HepG2 (cell line): ENCODE data around the gene CAMTA2. TPM values are rescaled to one million over a fixed set of nuclear protein-coding genes. Genes with fewer than 3 reads are reported as not detected.

Experiments used
- CSRNP1 ChIP-seq: sonication (generic); formaldehyde crosslinking; IDR thresholded peaks from 2 replicates; pipeline ENCODE4 v1.8.1; 2023; ENCODE audit warnings: mild to moderate bottlenecking, missing genetic modification reagents
- ESRRA ChIP-seq: sonication (generic); formaldehyde crosslinking; IDR thresholded peaks from 2 replicates; pipeline ENCODE4 v1.5.1; 2020; ENCODE audit warnings: mild to moderate bottlenecking, low read depth, missing genetic modification reagents
- MED1 ChIP-seq: sonication (generic); formaldehyde crosslinking; IDR thresholded peaks from 2 replicates; pipeline ENCODE4 v1.4.0; 2020; ENCODE audit warnings: missing genetic modification reagents
- NR1H2 ChIP-seq: sonication (generic); formaldehyde crosslinking; IDR thresholded peaks from 2 replicates; pipeline ENCODE4 v1.8.1; 2022; ENCODE audit warnings: low read depth, missing genetic modification reagents, borderline replicate concordance
- SRY ChIP-seq: sonication (generic); formaldehyde crosslinking; IDR thresholded peaks from 2 replicates; pipeline ENCODE4 v1.8.0; 2022; ENCODE audit warnings: mild to moderate bottlenecking, missing genetic modification reagents
- ZNF362 ChIP-seq: sonication (generic); formaldehyde crosslinking; IDR thresholded peaks from 2 replicates; pipeline ENCODE4 v1.4.0; 2020; ENCODE audit warnings: missing genetic modification reagents, mild to moderate bottlenecking, borderline replicate concordance
- ZNF501 ChIP-seq: sonication (generic); formaldehyde crosslinking; IDR thresholded peaks from 2 replicates; pipeline ENCODE4 v1.5.1; 2020; ENCODE audit warnings: mild to moderate bottlenecking, moderate library complexity, missing genetic modification reagents
- ZNF546 ChIP-seq: sonication (generic); formaldehyde crosslinking; conservative IDR thresholded peaks from 2 replicates; pipeline ENCODE4 v1.8.1; 2023; ENCODE audit warnings: mild to moderate bottlenecking, missing genetic modification reagents
- ZNF556 ChIP-seq: sonication (generic); formaldehyde crosslinking; IDR thresholded peaks from 2 replicates; pipeline ENCODE4 v1.4.0; 2020; ENCODE audit warnings: mild to moderate bottlenecking, missing genetic modification reagents, borderline replicate concordance
- ZNF660 ChIP-seq: sonication (generic); formaldehyde crosslinking; IDR thresholded peaks from 2 replicates; pipeline ENCODE4 v1.5.1; 2020; ENCODE audit warnings: mild to moderate bottlenecking, low read depth, missing genetic modification reagents, borderline replicate concordance
- ZSCAN25 ChIP-seq: sonication (generic); formaldehyde crosslinking; IDR thresholded peaks from 2 replicates; pipeline ENCODE4 v1.8.0; 2022; ENCODE audit warnings: mild to moderate bottlenecking, missing genetic modification reagents
- polyA plus RNA-seq, 8 experiments: library from polyadenylated mRNA; depleted of rRNA in 3 of 8; stranded (reverse) in 7 of 8; unstranded in 1 of 8; fragments of >200 nt; fragmentation: Illumina TruSeq in 4 of 8; extraction: Trizol in 4 of 8; gene quantifications; 2 replicates each; pipeline versions ENCODE4 v1.2.1 to v1.2.3, GENCODE V29; 2011 to 2016; ENCODE audit warnings: low read depth in 4 of 8, missing spikeins in 1 of 8, mixed read lengths in 1 of 8; ENCODE audit not compliant: insufficient read depth in 1 of 8
- total RNA-seq, 5 experiments: library from RNA; depleted of rRNA; stranded (reverse); fragments of >200 nt; fragmentation: Illumina TruSeq; extraction: Trizol; gene quantifications; 2 replicates each; pipeline ENCODE4 v1.2.3, GENCODE V29; 2016; ENCODE audit warnings: low read depth in 1 of 5
- TF ChIP-seq, protein P1 (sequence below), 2 experiments: sonication (generic) in 1 of 2; formaldehyde crosslinking in 1 of 2; IDR thresholded peaks; 2 replicates each; pipeline versions ENCODE4 v1.4.0 to v1.6.1; 2018 to 2020; ENCODE audit warnings: missing genetic modification reagents in 2 of 2, borderline replicate concordance in 1 of 2, low read depth in 1 of 2, mild to moderate bottlenecking in 1 of 2, missing biosample characterization in 1 of 2
- TF ChIP-seq, protein P2 (sequence below): sonication (generic); formaldehyde crosslinking; IDR thresholded peaks from 2 replicates; pipeline ENCODE4 v1.5.1; 2020; ENCODE audit warnings: missing genetic modification reagents, mild to moderate bottlenecking, borderline replicate concordance
- TF ChIP-seq, protein P3 (sequence below): sonication (generic); formaldehyde crosslinking; IDR thresholded peaks from 2 replicates; pipeline ENCODE4 v1.4.0; 2020; ENCODE audit warnings: missing genetic modification reagents, borderline replicate concordance
- TF ChIP-seq, protein P4 (sequence below): sonication (generic); formaldehyde crosslinking; IDR thresholded peaks from 2 replicates; pipeline ENCODE4 v1.8.1; 2023; ENCODE audit warnings: mild to moderate bottlenecking, missing genetic modification reagents

CAMTA2 gene
- total and polyA plus RNA-seq, 2 of the 13 experiments (the other 11 are each of a cell fraction or from before 2014, with no cell fraction given) = 4.1 to 7.1 TPM

GRCh38 chr17:4949321-4950074, 38.0 kb downstream of the CAMTA2 start (continued):
- peak; percentile 52; the same call in 1 of the 2 replicates for TF ChIP-seq MED1 (CRISPR knock-in tag)
- TF ChIP-seq ZNF660 (CRISPR knock-in tag) = no peak
- peak; percentile 51; the same call in 1 of the 2 replicates for TF ChIP-seq SRY
- TF ChIP-seq ZNF501 (CRISPR knock-in tag) = 0 out of 2 replicates have a peak, but pooled peaks have one; percentile 39
- TF ChIP-seq, protein P1, sequence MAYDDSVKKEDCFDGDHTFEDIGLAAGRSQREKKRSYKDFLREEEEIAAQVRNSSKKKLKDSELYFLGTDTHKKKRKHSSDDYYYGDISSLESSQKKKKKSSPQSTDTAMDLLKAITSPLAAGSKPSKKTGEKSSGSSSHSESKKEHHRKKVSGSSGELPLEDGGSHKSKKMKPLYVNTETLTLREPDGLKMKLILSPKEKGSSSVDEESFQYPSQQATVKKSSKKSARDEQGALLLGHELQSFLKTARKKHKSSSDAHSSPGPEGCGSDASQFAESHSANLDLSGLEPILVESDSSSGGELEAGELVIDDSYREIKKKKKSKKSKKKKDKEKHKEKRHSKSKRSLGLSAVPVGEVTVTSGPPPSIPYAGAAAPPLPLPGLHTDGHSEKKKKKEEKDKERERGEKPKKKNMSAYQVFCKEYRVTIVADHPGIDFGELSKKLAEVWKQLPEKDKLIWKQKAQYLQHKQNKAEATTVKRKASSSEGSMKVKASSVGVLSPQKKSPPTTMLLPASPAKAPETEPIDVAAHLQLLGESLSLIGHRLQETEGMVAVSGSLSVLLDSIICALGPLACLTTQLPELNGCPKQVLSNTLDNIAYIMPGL (CRISPR knock-in tag; IDR thresholded peaks at IDR 0.05; ENCODE audit: borderline replicate concordance in 1 of 2, low read depth in 1 of 2) = peak; percentile 16 to 65; a peak in 1 of 4 replicates
- TF ChIP-seq ZNF556 (CRISPR knock-in tag) = no peak
- peak; percentile 69 for TF ChIP-seq ESRRA (CRISPR knock-in tag)
- TF ChIP-seq, protein P2, sequence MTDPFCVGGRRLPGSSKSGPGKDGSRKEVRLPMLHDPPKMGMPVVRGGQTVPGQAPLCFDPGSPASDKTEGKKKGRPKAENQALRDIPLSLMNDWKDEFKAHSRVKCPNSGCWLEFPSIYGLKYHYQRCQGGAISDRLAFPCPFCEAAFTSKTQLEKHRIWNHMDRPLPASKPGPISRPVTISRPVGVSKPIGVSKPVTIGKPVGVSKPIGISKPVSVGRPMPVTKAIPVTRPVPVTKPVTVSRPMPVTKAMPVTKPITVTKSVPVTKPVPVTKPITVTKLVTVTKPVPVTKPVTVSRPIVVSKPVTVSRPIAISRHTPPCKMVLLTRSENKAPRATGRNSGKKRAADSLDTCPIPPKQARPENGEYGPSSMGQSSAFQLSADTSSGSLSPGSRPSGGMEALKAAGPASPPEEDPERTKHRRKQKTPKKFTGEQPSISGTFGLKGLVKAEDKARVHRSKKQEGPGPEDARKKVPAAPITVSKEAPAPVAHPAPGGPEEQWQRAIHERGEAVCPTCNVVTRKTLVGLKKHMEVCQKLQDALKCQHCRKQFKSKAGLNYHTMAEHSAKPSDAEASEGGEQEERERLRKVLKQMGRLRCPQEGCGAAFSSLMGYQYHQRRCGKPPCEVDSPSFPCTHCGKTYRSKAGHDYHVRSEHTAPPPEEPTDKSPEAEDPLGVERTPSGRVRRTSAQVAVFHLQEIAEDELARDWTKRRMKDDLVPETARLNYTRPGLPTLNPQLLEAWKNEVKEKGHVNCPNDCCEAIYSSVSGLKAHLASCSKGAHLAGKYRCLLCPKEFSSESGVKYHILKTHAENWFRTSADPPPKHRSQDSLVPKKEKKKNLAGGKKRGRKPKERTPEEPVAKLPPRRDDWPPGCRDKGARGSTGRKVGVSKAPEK (CRISPR knock-in tag) = no peak
- TF ChIP-seq, protein P3, sequence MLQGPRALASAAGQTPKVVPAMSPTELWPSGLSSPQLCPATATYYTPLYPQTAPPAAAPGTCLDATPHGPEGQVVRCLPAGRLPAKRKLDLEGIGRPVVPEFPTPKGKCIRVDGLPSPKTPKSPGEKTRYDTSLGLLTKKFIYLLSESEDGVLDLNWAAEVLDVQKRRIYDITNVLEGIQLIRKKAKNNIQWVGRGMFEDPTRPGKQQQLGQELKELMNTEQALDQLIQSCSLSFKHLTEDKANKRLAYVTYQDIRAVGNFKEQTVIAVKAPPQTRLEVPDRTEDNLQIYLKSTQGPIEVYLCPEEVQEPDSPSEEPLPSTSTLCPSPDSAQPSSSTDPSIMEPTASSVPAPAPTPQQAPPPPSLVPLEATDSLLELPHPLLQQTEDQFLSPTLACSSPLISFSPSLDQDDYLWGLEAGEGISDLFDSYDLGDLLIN (CRISPR knock-in tag) = peak; percentile 58; the same call in 1 of the 2 replicates
- TF ChIP-seq, protein P4, sequence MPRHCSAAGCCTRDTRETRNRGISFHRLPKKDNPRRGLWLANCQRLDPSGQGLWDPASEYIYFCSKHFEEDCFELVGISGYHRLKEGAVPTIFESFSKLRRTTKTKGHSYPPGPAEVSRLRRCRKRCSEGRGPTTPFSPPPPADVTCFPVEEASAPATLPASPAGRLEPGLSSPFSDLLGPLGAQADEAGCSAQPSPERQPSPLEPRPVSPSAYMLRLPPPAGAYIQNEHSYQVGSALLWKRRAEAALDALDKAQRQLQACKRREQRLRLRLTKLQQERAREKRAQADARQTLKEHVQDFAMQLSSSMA (CRISPR knock-in tag) = no peak
- TF ChIP-seq ZNF362 (CRISPR knock-in tag) = no peak
- TF ChIP-seq ZNF546 (CRISPR knock-in tag) = peak; percentile 54; the same call in 1 of the 2 replicates
- peak; percentile 87; the same call in 1 of the 2 replicates for TF ChIP-seq CSRNP1 (CRISPR knock-in tag)
- no peak; the same call in 1 of the 2 replicates for TF ChIP-seq NR1H2 (CRISPR knock-in tag)
- peak; percentile 99 for TF ChIP-seq ZSCAN25 (CRISPR knock-in tag)
